Spinal cord (tissue), 10 donors: ENCODE measurements around the gene BMPR2. TPM values are rescaled to one million over a fixed set of nuclear protein-coding genes. Genes with fewer than 3 reads are reported as not detected.
A peak's percentile ranks its signal among the peaks of the same experiment; 100 is the strongest.
"Not testable (repeated sequence)": the region's sequence is repeated elsewhere in the genome, so short reads cannot be mapped to it uniquely, and the experiment has no call there.

Experiments used
- DNase-seq, 6 donors: peaks; one replicate each; pipeline versions ENCODE4 v3.0.0 to v3.0.0-alpha.2; 2013 to 2015; ENCODE audit warnings: low spot score in 6 of 6, low read depth in 4 of 6
- H3K27ac ChIP-seq: one replicate; pipeline ENCODE4 v1.5.1; 2013; ENCODE audit warnings: low read depth, low read length, control low read depth
- H3K27me3 ChIP-seq: one replicate; pipeline ENCODE4 v1.6.1; 2013; ENCODE audit warnings: low read length; ENCODE audit not compliant: control insufficient read depth, insufficient read depth
- H3K36me3 ChIP-seq: one replicate; pipeline ENCODE4 v1.6.1; 2013; ENCODE audit warnings: low read length; ENCODE audit not compliant: control insufficient read depth, insufficient read depth
- H3K4me1 ChIP-seq: one replicate; pipeline ENCODE4 v1.6.1; 2013; ENCODE audit warnings: low read length; ENCODE audit not compliant: control insufficient read depth, insufficient read depth
- H3K4me3 ChIP-seq: one replicate; pipeline ENCODE4 v1.5.1; 2013; ENCODE audit warnings: low read depth, low read length, control low read depth
- H3K9me3 ChIP-seq: one replicate; pipeline ENCODE4 v1.6.1; 2013; ENCODE audit warnings: low read length; ENCODE audit not compliant: control insufficient read depth, insufficient read depth
- WGBS: methylation state at CpG from one replicate; pipeline ENCODE4 v1.1.5; 2013; ENCODE audit warnings: missing lambda C conversion rate; ENCODE audit not compliant: insufficient coverage; 5-methylcytosine and 5-hydroxymethylcytosine counted together
- polyA plus RNA-seq, 2 donors: library from polyadenylated mRNA; unstranded; fragments of 120-200 nt; gene quantifications; one replicate each; pipeline ENCODE4 v1.2.1, GENCODE V29; 2013; ENCODE audit not compliant: insufficient read length in 2 of 2
- total RNA-seq, 2 donors: library from RNA; depleted of rRNA in 1 of 2; stranded (reverse); fragments of 120-200 nt in 1 of 2; fragments of >200 nt in 1 of 2; gene quantifications; one replicate each; pipeline versions ENCODE4 v1.2.3 to v1.2.4, GENCODE V29; 2013 to 2014
- donor health status: healthy.

The BMPR2 gene
- total and polyA plus RNA-seq, 4 donors, result 44.5 to 105 (median 54.5) TPM

DNA sequence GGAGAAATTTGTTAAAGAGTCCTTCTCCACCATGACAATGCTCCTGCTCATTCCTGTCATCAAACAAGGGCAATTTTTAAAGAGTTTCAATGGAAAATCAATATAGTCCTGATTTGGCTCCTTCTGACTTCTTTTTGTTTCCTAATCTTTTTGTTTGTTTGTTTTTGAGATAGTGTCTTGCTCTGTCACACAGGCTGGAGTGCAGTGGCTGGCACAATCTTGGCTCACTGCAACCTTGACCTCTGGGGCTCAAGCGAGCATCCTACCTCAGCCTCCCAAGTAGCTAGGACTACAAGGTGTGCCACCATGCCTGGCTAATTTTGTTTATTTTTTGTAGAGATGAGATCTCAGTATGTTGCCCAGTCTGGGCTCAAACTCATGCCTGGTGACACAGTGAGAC lies 58.3 kb downstream of the BMPR2 start:
- no peak for DNase-seq
- H3K27ac ChIP-seq, result no peak overlapping the region
- H3K4me3 ChIP-seq, result no peak overlapping the region
- H3K27me3 ChIP-seq, result no peaks in the 10 kb centered on the region
- no peaks in the 10 kb centered on the region for H3K9me3 ChIP-seq
- no peaks in the 10 kb centered on the region for H3K4me1 ChIP-seq
- WGBS, result no CpG with 5 or more reads among the region's 1 CpG
- H3K36me3 ChIP-seq, result no peaks in the 10 kb centered on the region

DNA sequence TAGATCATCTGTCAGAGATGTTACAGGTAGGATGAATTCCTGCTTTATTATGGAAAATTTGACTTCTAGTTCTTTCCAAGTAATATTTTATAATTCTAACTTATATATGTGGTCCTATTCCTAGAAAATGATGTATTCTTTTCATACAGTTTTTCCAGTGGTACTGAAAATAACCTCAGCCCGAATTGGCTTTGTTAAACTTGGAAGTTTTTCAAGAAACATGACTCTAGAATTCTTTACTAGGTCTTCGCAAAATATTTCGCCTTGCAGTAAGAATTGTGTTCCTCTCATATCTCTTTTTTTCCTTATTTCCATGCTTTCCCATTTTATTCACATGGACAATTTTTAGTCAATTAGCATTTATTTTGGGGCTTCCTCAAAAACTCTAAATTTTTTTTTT lies 60.5 kb downstream of the BMPR2 start:
- Histone ChIP-seq H3K9me3 (no peaks in the 10 kb centered on the region), H3K27me3 (no peaks in the 10 kb centered on the region), H3K27ac (no peak overlapping the region), H3K36me3 (no peaks in the 10 kb centered on the region), H3K4me3 (no peak overlapping the region), H3K4me1 (no peaks in the 10 kb centered on the region)
- WGBS, result 92% methylated on average over 2 of the region's 3 CpGs
- DNase-seq, result peak in 1 of 6 donors; percentile 10

- H3K36me3 ChIP-seq, H3K4me1 ChIP-seq, H3K27ac ChIP-seq, H3K27me3 ChIP-seq, H3K4me3 ChIP-seq, DNase-seq, H3K9me3 ChIP-seq: not testable (repeated sequence)
- WGBS, result 93% methylated on average over 13 of the region's 24 CpGs
Observed at GRCh38 chr2:202440117-202440516, 64.0 kb downstream of the BMPR2 start.

GRCh38 chr2:202442882-202443281 lies 66.8 kb downstream of the BMPR2 start:
- Histone ChIP-seq H3K4me3 (no peak overlapping the region), H3K27ac (no peak overlapping the region), H3K9me3 (no peaks in the 10 kb centered on the region), H3K4me1 (no peaks in the 10 kb centered on the region), H3K27me3 (no peaks in the 10 kb centered on the region), H3K36me3 (peaks cover 2% of the 10 kb centered on the region)
- no CpG with 5 or more reads among the region's 2 CpGs for WGBS
- DNase-seq, result no peak

DNA sequence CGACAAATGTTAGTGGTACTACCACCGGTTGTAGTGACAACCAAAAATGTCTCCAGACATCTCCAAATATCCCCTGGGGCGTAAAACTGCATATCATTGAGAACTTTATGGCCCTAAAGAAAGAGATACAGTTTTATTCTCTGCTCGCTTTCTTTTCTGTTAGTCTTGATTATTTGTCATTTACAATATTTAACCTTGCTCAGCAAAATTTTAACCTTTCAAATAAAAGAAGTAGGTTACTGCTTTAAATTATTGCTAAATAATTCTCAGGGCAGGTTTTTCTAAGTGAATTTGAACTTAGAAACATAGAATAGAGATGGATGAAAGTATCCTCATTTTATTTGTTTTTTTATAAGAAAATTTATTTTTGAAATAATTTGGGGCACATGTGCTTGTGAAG lies 67.9 kb downstream of the BMPR2 start:
- H3K27ac ChIP-seq, result no peak overlapping the region
- no CpG with 5 or more reads among the region's 4 CpGs for WGBS
- H3K4me3 ChIP-seq, result no peak overlapping the region
- peaks cover 2% of the 10 kb centered on the region for H3K36me3 ChIP-seq
- no peaks in the 10 kb centered on the region for H3K4me1 ChIP-seq
- no peaks in the 10 kb centered on the region for H3K27me3 ChIP-seq
- DNase-seq, result no peak
- no peaks in the 10 kb centered on the region for H3K9me3 ChIP-seq

GRCh38 chr2:202449344-202449743 lies 73.2 kb downstream of the BMPR2 start:
- no peak for DNase-seq
- Histone ChIP-seq H3K4me3 (no peak overlapping the region), H3K4me1 (no peaks in the 10 kb centered on the region), H3K36me3 (no peaks in the 10 kb centered on the region), H3K9me3 (no peaks in the 10 kb centered on the region), H3K27ac (no peak overlapping the region), H3K27me3 (no peaks in the 10 kb centered on the region)
- no CpG with 5 or more reads among the region's 3 CpGs for WGBS

DNA sequence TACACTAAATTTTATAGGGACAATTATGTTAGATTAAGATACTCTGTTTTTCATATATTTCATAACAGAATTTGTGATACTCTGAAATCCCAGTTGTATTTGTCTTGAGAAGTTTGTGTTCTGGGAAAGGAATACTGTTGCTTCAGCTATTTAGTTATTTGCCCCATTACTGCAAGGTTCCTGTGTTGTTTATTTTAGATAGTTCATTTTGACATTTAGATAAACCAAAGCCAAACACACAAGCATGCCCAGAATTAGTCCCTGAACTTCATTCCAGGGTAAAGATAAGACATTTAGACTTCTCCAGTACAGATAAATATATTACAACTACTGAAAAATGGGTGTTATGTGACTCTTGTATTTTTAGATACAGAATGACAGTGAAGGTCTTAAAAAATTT lies 74.7 kb downstream of the BMPR2 start:
- H3K36me3 ChIP-seq, result no peaks in the 10 kb centered on the region
- no peaks in the 10 kb centered on the region for H3K9me3 ChIP-seq
- H3K27ac ChIP-seq, result no peak overlapping the region
- H3K4me1 ChIP-seq, result no peaks in the 10 kb centered on the region
- no peaks in the 10 kb centered on the region for H3K27me3 ChIP-seq
- DNase-seq, result no peak
- no peak overlapping the region for H3K4me3 ChIP-seq

GRCh38 chr2:202452744-202453143 lies 76.6 kb downstream of the BMPR2 start:
- DNase-seq, result no peak
- H3K36me3 ChIP-seq, result no peaks in the 10 kb centered on the region
- H3K9me3 ChIP-seq, result no peaks in the 10 kb centered on the region
- H3K4me1 ChIP-seq, result no peaks in the 10 kb centered on the region
- H3K4me3 ChIP-seq, result no peak overlapping the region
- no peak overlapping the region for H3K27ac ChIP-seq
- 100% methylated on average over 1 of the region's 1 CpG for WGBS
- H3K27me3 ChIP-seq, result no peaks in the 10 kb centered on the region

- Histone ChIP-seq H3K27ac (no peak overlapping the region), H3K36me3 (no peaks in the 10 kb centered on the region), H3K4me3 (no peak overlapping the region), H3K4me1 (no peaks in the 10 kb centered on the region), H3K9me3 (no peaks in the 10 kb centered on the region), H3K27me3 (no peaks in the 10 kb centered on the region)
- DNase-seq, result no peak
- WGBS, result 83% methylated on average over 1 of the region's 3 CpGs
Observed at GRCh38 chr2:202454536-202454935, 78.4 kb downstream of the BMPR2 start.

DNA sequence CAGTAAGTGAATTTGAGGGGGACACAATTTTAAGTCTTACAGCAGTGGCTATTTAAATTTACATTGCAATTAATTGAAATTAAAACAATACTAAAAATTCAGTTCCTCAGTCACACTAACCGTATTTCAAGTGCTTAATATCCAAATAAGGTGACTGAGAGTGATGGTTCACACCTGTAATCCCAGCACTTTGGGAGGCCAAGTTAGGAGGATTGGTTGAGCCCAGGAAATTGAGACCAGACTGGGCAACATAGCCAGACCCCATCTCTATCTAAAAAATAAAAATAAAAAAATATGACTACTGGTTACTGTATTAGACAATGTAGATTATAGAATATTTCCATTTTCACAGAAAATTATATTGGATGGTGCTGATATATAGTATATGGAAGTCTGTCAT lies 79.0 kb downstream of the BMPR2 start:
- no CpG with 5 or more reads among the region's 1 CpG for WGBS
- no peak overlapping the region for H3K4me3 ChIP-seq
- no peak for DNase-seq
- H3K27me3 ChIP-seq, result no peaks in the 10 kb centered on the region
- no peaks in the 10 kb centered on the region for H3K9me3 ChIP-seq
- no peaks in the 10 kb centered on the region for H3K4me1 ChIP-seq
- no peak overlapping the region for H3K27ac ChIP-seq
- no peaks in the 10 kb centered on the region for H3K36me3 ChIP-seq
